DLD1 (cell line): ENCODE results near the gene TOR4A.

Experiments
- in situ Hi-C: cut with HindIII; loops from 2 replicates; pipeline ENCODE4 v1.10.0; 2017; ENCODE audit warnings: low sequenced_read_pairs

Gene TOR4A

DNA sequence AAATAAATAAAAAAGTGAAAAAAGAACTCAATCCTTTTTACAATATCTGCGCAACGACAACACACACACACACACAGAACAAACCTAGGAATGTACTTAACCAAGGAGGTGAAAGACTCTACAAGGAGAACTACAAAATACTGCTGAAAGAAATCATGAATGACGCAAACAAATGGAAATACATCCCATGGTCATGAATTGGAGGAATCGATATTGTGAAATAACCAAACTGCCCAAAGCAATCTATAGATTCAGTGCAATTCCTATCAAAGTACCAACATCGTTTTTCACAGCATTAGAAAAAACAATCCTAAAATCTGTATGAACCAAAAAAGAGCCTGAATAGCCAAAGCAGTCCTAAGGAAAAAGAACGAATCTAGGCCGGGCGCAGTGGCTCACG, 54.4 kb downstream of the TOR4A start:
- in situ Hi-C loops = no loop called here
